ENCODE results near the gene COMMD4.
"Not testable (repeated sequence)": the region's sequence is repeated elsewhere in the genome, so short reads cannot be mapped to it uniquely, and the experiment has no call there.

The COMMD4 gene

GRCh38 chr15:75335705-75336355, at the start of gene COMMD4:
Gene COMMD4 (plus strand): TSS chr15:75336063. CDS start chr15:75336090, 27 bp downstream.
- CTCF ChIA-PET = interaction anchor here (1.7 kb wide), 1 partner anchor 32 kb away, joined by 9 read pairs; no protein-coding TSS in a partner anchor
- POLR2A ChIA-PET = interaction anchor here (0.7 to 2.6 kb wide), 7 partner anchors 12 to 227 kb away, joined by 3 to 17 read pairs (median 3); partner anchors contain the start of genes MAN2C1 and NEIL1
- TF ChIP-seq BHLHE40 (IDR thresholded peaks at IDR 0.05; ENCODE audit: borderline replicate concordance) = no peak
- peak; percentile 99 for TF ChIP-seq L3MBTL2 (conservative IDR thresholded peaks at IDR 0.05)
- TF ChIP-seq CTBP1 (IDR thresholded peaks at IDR 0.05; ENCODE audit: borderline replicate concordance) = no peak
- TF ChIP-seq FOXA1 (IDR thresholded peaks at IDR 0.05) = no peak
- TF ChIP-seq SP1 (IDR thresholded peaks at IDR 0.05) = no peak
- TF ChIP-seq LEF1 (IDR thresholded peaks at IDR 0.05; ENCODE audit: borderline replicate concordance) = no peak
- no peak for TF ChIP-seq PKNOX1 (IDR thresholded peaks at IDR 0.05)
- TF ChIP-seq ARNT (IDR thresholded peaks at IDR 0.05) = no peak; the same call in 1 of the 2 replicates
- TF ChIP-seq SUZ12 (IDR thresholded peaks at IDR 0.05) = no peak
- TF ChIP-seq NFRKB (IDR thresholded peaks at IDR 0.05) = peak; percentile 65; the same call in 1 of the 2 replicates
- no peak for TF ChIP-seq FOXK2 (IDR thresholded peaks at IDR 0.05)
- TF ChIP-seq ELF4 (IDR thresholded peaks at IDR 0.05) = peak; percentile 26; the same call in 1 of the 2 replicates
- DNase-seq (ENCODE audit: extremely low spot score) = peak; percentile 81

- DNase-seq (ENCODE audit: extremely low spot score); CTCF ChIA-PET; POLR2A ChIA-PET: not testable (repeated sequence)
These were observed 42.2 kb upstream of the COMMD4 start for GRCh38 chr15:75293660-75294059.

GRCh38 chr15:75298541-75299310, 37.1 kb upstream of the COMMD4 start:
- CTCF ChIA-PET; DNase-seq (ENCODE audit: extremely low spot score); POLR2A ChIA-PET: not testable (repeated sequence)

- CTCF ChIA-PET; DNase-seq (ENCODE audit: extremely low spot score); POLR2A ChIA-PET: not testable (repeated sequence)
These were observed 36.6 kb upstream of the COMMD4 start for GRCh38 chr15:75299311-75299688.

GRCh38 chr15:75300026-75300425, 35.8 kb upstream of the COMMD4 start:
- POLR2A ChIA-PET; DNase-seq (ENCODE audit: extremely low spot score): not testable (repeated sequence)
- CTCF ChIA-PET = interaction anchor here (0.8 kb wide), 1 partner anchor 254 kb away, joined by 3 read pairs; no protein-coding TSS in a partner anchor

GRCh38 chr15:75302318-75302717, 33.5 kb upstream of the COMMD4 start:
- ChIA-PET CTCF (no interaction called here), POLR2A (no interaction called here)
- TF ChIP-seq ARNT (IDR thresholded peaks at IDR 0.05) = no peak
- TF ChIP-seq TARDBP (IDR thresholded peaks at IDR 0.05) = no peak
- no peak for TF ChIP-seq ZNF384 (IDR thresholded peaks at IDR 0.05)
- TF ChIP-seq CTBP1 (IDR thresholded peaks at IDR 0.05; ENCODE audit: borderline replicate concordance) = no peak
- TF ChIP-seq SP1 (IDR thresholded peaks at IDR 0.05) = no peak
- no peak for TF ChIP-seq L3MBTL2 (conservative IDR thresholded peaks at IDR 0.05)
- TF ChIP-seq FOXA1 (IDR thresholded peaks at IDR 0.05) = no peak
- no peak for TF ChIP-seq HDGF (IDR thresholded peaks at IDR 0.05; ENCODE audit: borderline replicate concordance)
- no peak for TF ChIP-seq FOXM1 (IDR thresholded peaks at IDR 0.05; ENCODE audit: borderline replicate concordance)
- TF ChIP-seq SUZ12 (IDR thresholded peaks at IDR 0.05) = no peak
- TF ChIP-seq NFRKB (IDR thresholded peaks at IDR 0.05) = no peak
- no peak for TF ChIP-seq ELF4 (IDR thresholded peaks at IDR 0.05)
- TF ChIP-seq PKNOX1 (IDR thresholded peaks at IDR 0.05) = no peak
- no peak for TF ChIP-seq BHLHE40 (IDR thresholded peaks at IDR 0.05; ENCODE audit: borderline replicate concordance)
- no peak for DNase-seq (ENCODE audit: extremely low spot score)

- DNase-seq (ENCODE audit: extremely low spot score); POLR2A ChIA-PET; CTCF ChIA-PET: not testable (repeated sequence)
These were observed 33.1 kb upstream of the COMMD4 start for GRCh38 chr15:75302753-75303152.

GRCh38 chr15:75306188-75306587, 29.7 kb upstream of the COMMD4 start:
- ChIA-PET CTCF (interaction anchor here (0.6 to 2.3 kb wide), 4 partner anchors 10 to 341 kb away, joined by 3 to 7 read pairs (median 4); partner anchors contain the start of gene SNX33), POLR2A (interaction anchor here (0.7 kb wide), 2 partner anchors 242 to 930 kb away, joined by 3 read pairs; no protein-coding TSS in a partner anchor)

More at GRCh38 chr15:75306188-75306587, 29.7 kb upstream of the COMMD4 start:
- TF ChIP-seq CTBP1 (IDR thresholded peaks at IDR 0.05; ENCODE audit: borderline replicate concordance) = no peak
- DNase-seq (ENCODE audit: extremely low spot score) = no peak
